Esophagus muscularis mucosa (tissue), 4 donors: ENCODE results near the gene KRT5. TPM values are rescaled to one million over a fixed set of nuclear protein-coding genes. Genes with fewer than 3 reads are reported as not detected.
"Not testable (repeated sequence)": the region's sequence is repeated elsewhere in the genome, so short reads cannot be mapped to it uniquely, and the experiment has no call there.

Experiments used
- DNase-seq: peaks from one replicate; pipeline ENCODE4 v3.0.0-alpha.2; 2017; ENCODE audit errors: extremely low spot score
- H3K27ac ChIP-seq, 4 donors: fragments of 200-600 bp; sonication (generic); replicated peaks in 1 of 4; 1 replicate in 3 of 4; 2 replicates in 1 of 4; pipeline ENCODE4 v1.5.1; 2016 to 2019; ENCODE audit warnings: mild to moderate bottlenecking in 1 of 4
- H3K27me3 ChIP-seq, 4 donors: fragments of 200-600 bp; sonication (generic); one replicate each; pipeline versions ENCODE4 v1.5.1 to v1.6.0; 2016 to 2019
- H3K36me3 ChIP-seq, 4 donors: fragments of 200-600 bp; sonication (generic); one replicate each; pipeline ENCODE4 v1.5.1; 2016 to 2019
- H3K4me1 ChIP-seq, 4 donors: fragments of 200-600 bp; sonication (generic); one replicate each; pipeline ENCODE4 v1.5.1; 2016 to 2019
- H3K4me3 ChIP-seq, 4 donors: fragments of 200-600 bp; sonication (generic); 1 replicate in 2 of 4; 2 replicates in 2 of 4; pipeline ENCODE4 v1.5.1; 2016 to 2019; ENCODE audit warnings: mild to moderate bottlenecking in 4 of 4, moderate library complexity in 1 of 4
- H3K9me3 ChIP-seq, 4 donors: fragments of 200-600 bp; sonication (generic); 1 replicate in 3 of 4; 2 replicates in 1 of 4; pipeline ENCODE4 v1.5.1; 2016 to 2019
- CTCF ChIP-seq, 3 experiments: fragments of 200-600 bp in 2 of 3; fragments of 450-650 bp in 1 of 3; sonication (generic) in 2 of 3; IDR thresholded peaks; one replicate each; pipeline ENCODE4 v1.5.1; 2017 to 2019; ENCODE audit warnings: antibody characterized with exemption in 3 of 3, mild to moderate bottlenecking in 2 of 3, moderate library complexity in 1 of 3
- EP300 ChIP-seq: sonication (generic); formaldehyde crosslinking; IDR thresholded peaks from one replicate; pipeline ENCODE4 v1.6.1; 2017; ENCODE audit warnings: antibody characterized with exemption
- POLR2A ChIP-seq: fragments of 450-650 bp; IDR thresholded peaks from one replicate; pipeline ENCODE4 v1.6.1; 2017; ENCODE audit warnings: antibody characterized with exemption, moderate library complexity, mild to moderate bottlenecking, low read depth
- POLR2AphosphoS5 ChIP-seq, 2 donors: sonication (generic); formaldehyde crosslinking; IDR thresholded peaks; one replicate each; pipeline ENCODE4 v1.6.1; 2017; ENCODE audit warnings: antibody characterized with exemption in 2 of 2
- WGBS: methylation state at CpG from one replicate; pipeline ENCODE4 v1.1.5; 2018; 5-methylcytosine and 5-hydroxymethylcytosine counted together
- intact Hi-C: fragments of 100-400 bp; cut with DNase I; formaldehyde crosslinking; loops from one replicate; pipeline ENCODE4 v1.15.1; 2023
- total RNA-seq, 4 donors: library from RNA; depleted of rRNA; stranded (reverse); fragments of >200 nt; gene quantifications; one replicate each; pipeline versions ENCODE4 v1.1.0 to v1.2.1, GENCODE V29; 2016

KRT5 gene
- total RNA-seq, 4 donors from 2014 or later, result 0.46 to 1.2 TPM; not detected in 2

GRCh38 chr12:52508211-52508610, 12.0 kb downstream of the KRT5 start:
- intact Hi-C loops, result loop anchor here (5.0 kb wide), 1 partner anchor 136 kb away; no protein-coding TSS in a partner anchor
- no peak for TF ChIP-seq CTCF (IDR thresholded peaks at IDR 0.05)
- TF ChIP-seq POLR2A, result no peak
- TF ChIP-seq POLR2AphosphoS5 (IDR thresholded peaks at IDR 0.05), result no peak
- TF ChIP-seq EP300, result no peak
- DNase-seq, result peak; percentile 88
- no peak overlapping the region for H3K4me3 ChIP-seq
- H3K4me1 ChIP-seq, result no peaks in the 10 kb centered on the region
- peaks cover 0 to 3% (median 0%) of the 10 kb centered on the region in 4 donors for H3K9me3 ChIP-seq
- H3K27me3 ChIP-seq, result peaks cover 0 to 23% (median 0%) of the 10 kb centered on the region in 4 donors
- WGBS, result 88% methylated on average over 5 of the region's 5 CpGs
- no peak overlapping the region for H3K27ac ChIP-seq
- no peaks in the 10 kb centered on the region for H3K36me3 ChIP-seq

GRCh38 chr12:52506858-52507715, 13.1 kb downstream of the KRT5 start:
- intact Hi-C loops, result loop anchor here (5.0 kb wide), 1 partner anchor 135 kb away; no protein-coding TSS in a partner anchor

GRCh38 chr12:52502877-52503276, 17.3 kb downstream of the KRT5 start:
- peaks cover 0 to 5% (median 0%) of the 10 kb centered on the region in 4 donors for H3K27me3 ChIP-seq
- no peak overlapping the region for H3K27ac ChIP-seq
- no peaks in the 10 kb centered on the region for H3K4me1 ChIP-seq
- 85% methylated on average over 1 of the region's 1 CpG for WGBS
- H3K4me3 ChIP-seq, result no peak overlapping the region
- no peak for DNase-seq
- H3K36me3 ChIP-seq, result no peaks in the 10 kb centered on the region
- no peak for TF ChIP-seq CTCF (IDR thresholded peaks at IDR 0.05)
- TF ChIP-seq EP300, result no peak
- no peak for TF ChIP-seq POLR2A
- no peak for TF ChIP-seq POLR2AphosphoS5 (IDR thresholded peaks at IDR 0.05)
- H3K9me3 ChIP-seq, result peaks cover 0 to 7% (median 0%) of the 10 kb centered on the region in 4 donors
- intact Hi-C loops, result no loop called here

More at GRCh38 chr12:52506858-52507715, 13.1 kb downstream of the KRT5 start:
- Histone ChIP-seq H3K27ac (no peak overlapping the region), H3K4me3 (no peak overlapping the region), H3K27me3 (peaks cover 0 to 20% (median 0%) of the 10 kb centered on the region in 4 donors), H3K4me1 (no peaks in the 10 kb centered on the region), H3K9me3 (peaks cover 0 to 7% (median 0%) of the 10 kb centered on the region in 4 donors), H3K36me3 (no peaks in the 10 kb centered on the region)
- DNase-seq, result peak; percentile 81
- WGBS, result 41% methylated on average over 4 of the region's 4 CpGs
- TF ChIP-seq CTCF (IDR thresholded peaks at IDR 0.05) (peak; percentile 43 to 56 (median 47)), POLR2A (no peak)

GRCh38 chr12:52501490-52501889, 18.7 kb downstream of the KRT5 start:
- Histone ChIP-seq H3K9me3 (peaks cover 0 to 7% (median 0%) of the 10 kb centered on the region in 4 donors), H3K27ac (no peak overlapping the region), H3K4me3 (no peak overlapping the region), H3K36me3 (no peaks in the 10 kb centered on the region), H3K4me1 (peaks cover 0 to 3% (median under 1%) of the 10 kb centered on the region in 4 donors), H3K27me3 (peaks cover 0 to under 1% (median 0%) of the 10 kb centered on the region in 4 donors)
- 87% methylated on average over 7 of the region's 7 CpGs for WGBS
- TF ChIP-seq POLR2A, result no peak
- TF ChIP-seq POLR2AphosphoS5 (IDR thresholded peaks at IDR 0.05), result no peak
- TF ChIP-seq CTCF (IDR thresholded peaks at IDR 0.05), result no peak
- no peak for TF ChIP-seq EP300
- intact Hi-C loops, result no loop called here
- DNase-seq, result no peak

GRCh38 chr12:52500574-52500973, 19.6 kb downstream of the KRT5 start:
- H3K9me3 ChIP-seq, H3K4me3 ChIP-seq, intact Hi-C loops, H3K36me3 ChIP-seq, H3K27me3 ChIP-seq, H3K27ac ChIP-seq: not testable (repeated sequence)
- WGBS, result 82% methylated on average over 6 of the region's 6 CpGs
- peak; percentile 66 for DNase-seq
- peaks cover 3 to 10% (median 4%) of the 10 kb centered on the region in 4 donors for H3K4me1 ChIP-seq
